SK-N-SH (cell line): ENCODE measurements around the gene LRRC8D.

ENCODE experiments used
- EP300 ChIP-seq, 2 experiments: IDR thresholded peaks; 2 replicates each; pipeline versions ENCODE4 v1.4.0 to v1.6.1; 2012; ENCODE audit warnings: borderline replicate concordance in 1 of 2, low read depth in 1 of 2, low read length in 1 of 2
- GABPA ChIP-seq: IDR thresholded peaks from 2 replicates; pipeline ENCODE4 v1.4.0; 2012; ENCODE audit warnings: low read depth, mild to moderate bottlenecking
- MAX ChIP-seq: IDR thresholded peaks from 2 replicates; pipeline ENCODE4 v1.4.0; 2012; ENCODE audit warnings: low read depth
- NFIC ChIP-seq: IDR thresholded peaks from 2 replicates; pipeline ENCODE4 v1.4.0; 2012; ENCODE audit warnings: borderline replicate concordance
- POLR2AphosphoS5 ChIP-seq: IDR thresholded peaks from 2 replicates; pipeline ENCODE4 v1.6.1; 2012; ENCODE audit warnings: low read depth, low read length
- TF ChIP-seq, protein P1 (sequence below): fragments of 200-600 bp; sonication (generic); IDR thresholded peaks from 2 replicates; pipeline ENCODE4 v1.6.1; 2017; ENCODE audit warnings: antibody characterized with exemption, mild to moderate bottlenecking, moderate library complexity
- TF ChIP-seq, protein P2 (sequence below): IDR thresholded peaks from 2 replicates; pipeline ENCODE4 v1.6.1; 2012; ENCODE audit warnings: mild to moderate bottlenecking, low read depth, low read length, moderate library complexity

DNA sequence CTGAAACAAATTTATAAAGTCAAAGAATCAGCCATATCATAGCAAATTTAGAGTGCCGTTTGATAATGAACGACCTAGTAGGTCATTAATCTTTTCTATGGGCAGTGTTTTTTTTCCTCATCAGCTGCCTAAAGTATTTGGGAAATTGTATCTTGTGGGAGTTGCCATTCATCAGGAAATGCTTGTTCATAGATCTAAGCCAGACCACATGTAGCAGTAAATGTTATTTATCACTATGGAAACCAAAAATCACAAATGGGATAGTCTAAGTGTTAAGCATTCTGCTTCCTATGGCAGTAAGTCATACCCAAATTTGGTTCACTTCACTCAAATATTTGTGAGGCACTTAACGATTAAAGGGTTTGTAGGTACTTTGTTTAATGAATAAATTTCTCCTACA lies 52.9 kb downstream of the LRRC8D start:
- no peak for TF ChIP-seq GABPA
- TF ChIP-seq, protein P1, sequence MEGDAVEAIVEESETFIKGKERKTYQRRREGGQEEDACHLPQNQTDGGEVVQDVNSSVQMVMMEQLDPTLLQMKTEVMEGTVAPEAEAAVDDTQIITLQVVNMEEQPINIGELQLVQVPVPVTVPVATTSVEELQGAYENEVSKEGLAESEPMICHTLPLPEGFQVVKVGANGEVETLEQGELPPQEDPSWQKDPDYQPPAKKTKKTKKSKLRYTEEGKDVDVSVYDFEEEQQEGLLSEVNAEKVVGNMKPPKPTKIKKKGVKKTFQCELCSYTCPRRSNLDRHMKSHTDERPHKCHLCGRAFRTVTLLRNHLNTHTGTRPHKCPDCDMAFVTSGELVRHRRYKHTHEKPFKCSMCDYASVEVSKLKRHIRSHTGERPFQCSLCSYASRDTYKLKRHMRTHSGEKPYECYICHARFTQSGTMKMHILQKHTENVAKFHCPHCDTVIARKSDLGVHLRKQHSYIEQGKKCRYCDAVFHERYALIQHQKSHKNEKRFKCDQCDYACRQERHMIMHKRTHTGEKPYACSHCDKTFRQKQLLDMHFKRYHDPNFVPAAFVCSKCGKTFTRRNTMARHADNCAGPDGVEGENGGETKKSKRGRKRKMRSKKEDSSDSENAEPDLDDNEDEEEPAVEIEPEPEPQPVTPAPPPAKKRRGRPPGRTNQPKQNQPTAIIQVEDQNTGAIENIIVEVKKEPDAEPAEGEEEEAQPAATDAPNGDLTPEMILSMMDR: no peak
- TF ChIP-seq, protein P2, sequence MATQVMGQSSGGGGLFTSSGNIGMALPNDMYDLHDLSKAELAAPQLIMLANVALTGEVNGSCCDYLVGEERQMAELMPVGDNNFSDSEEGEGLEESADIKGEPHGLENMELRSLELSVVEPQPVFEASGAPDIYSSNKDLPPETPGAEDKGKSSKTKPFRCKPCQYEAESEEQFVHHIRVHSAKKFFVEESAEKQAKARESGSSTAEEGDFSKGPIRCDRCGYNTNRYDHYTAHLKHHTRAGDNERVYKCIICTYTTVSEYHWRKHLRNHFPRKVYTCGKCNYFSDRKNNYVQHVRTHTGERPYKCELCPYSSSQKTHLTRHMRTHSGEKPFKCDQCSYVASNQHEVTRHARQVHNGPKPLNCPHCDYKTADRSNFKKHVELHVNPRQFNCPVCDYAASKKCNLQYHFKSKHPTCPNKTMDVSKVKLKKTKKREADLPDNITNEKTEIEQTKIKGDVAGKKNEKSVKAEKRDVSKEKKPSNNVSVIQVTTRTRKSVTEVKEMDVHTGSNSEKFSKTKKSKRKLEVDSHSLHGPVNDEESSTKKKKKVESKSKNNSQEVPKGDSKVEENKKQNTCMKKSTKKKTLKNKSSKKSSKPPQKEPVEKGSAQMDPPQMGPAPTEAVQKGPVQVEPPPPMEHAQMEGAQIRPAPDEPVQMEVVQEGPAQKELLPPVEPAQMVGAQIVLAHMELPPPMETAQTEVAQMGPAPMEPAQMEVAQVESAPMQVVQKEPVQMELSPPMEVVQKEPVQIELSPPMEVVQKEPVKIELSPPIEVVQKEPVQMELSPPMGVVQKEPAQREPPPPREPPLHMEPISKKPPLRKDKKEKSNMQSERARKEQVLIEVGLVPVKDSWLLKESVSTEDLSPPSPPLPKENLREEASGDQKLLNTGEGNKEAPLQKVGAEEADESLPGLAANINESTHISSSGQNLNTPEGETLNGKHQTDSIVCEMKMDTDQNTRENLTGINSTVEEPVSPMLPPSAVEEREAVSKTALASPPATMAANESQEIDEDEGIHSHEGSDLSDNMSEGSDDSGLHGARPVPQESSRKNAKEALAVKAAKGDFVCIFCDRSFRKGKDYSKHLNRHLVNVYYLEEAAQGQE: no peak
- TF ChIP-seq MAX: no peak
- TF ChIP-seq NFIC: no peak
- 0 out of 4 replicates have a peak, but pooled peaks of 1 of the 2 experiments have one; percentile 5 for TF ChIP-seq EP300 (IDR thresholded peaks at IDR 0.05; ENCODE audit: borderline replicate concordance in 1 of 2, low read depth in 1 of 2, low read length in 1 of 2)
- no peak for TF ChIP-seq POLR2AphosphoS5
